Measurements from ENCODE around the gene MCM8. TPM values are rescaled to one million over a fixed set of nuclear protein-coding genes. Genes with fewer than 3 reads are reported as not detected.

MCM8 gene
- total RNA-seq, 1 donor from 2014 or later: 0.96 TPM

- TF ChIP-seq CTCF (IDR thresholded peaks at IDR 0.05): no peak
- DNase-seq (ENCODE audit: low spot score in 2 of 2): no peak
- peaks cover 0 to 6% of the 10 kb centered on the region in 2 donors for H3K36me3 ChIP-seq
- no peaks in the 10 kb centered on the region for H3K27me3 ChIP-seq
- H3K27ac ChIP-seq: no peak overlapping the region
- no peaks in the 10 kb centered on the region for H3K9me3 ChIP-seq
- H3K4me1 ChIP-seq: no peaks in the 10 kb centered on the region
- no peak overlapping the region for H3K4me3 ChIP-seq
- intact Hi-C loops (cut with DNase I): no loop called here
These were observed 26.8 kb downstream of the MCM8 start for GRCh38 chr20:5977223-5977622.

GRCh38 chr20:5977975-5978374 lies 27.5 kb downstream of the MCM8 start:
- Histone ChIP-seq H3K36me3 (peaks cover 0 to 9% of the 10 kb centered on the region in 2 donors), H3K4me1 (no peaks in the 10 kb centered on the region), H3K9me3 (no peaks in the 10 kb centered on the region), H3K27me3 (no peaks in the 10 kb centered on the region), H3K27ac (no peak overlapping the region), H3K4me3 (no peak overlapping the region)
- DNase-seq (ENCODE audit: low spot score in 2 of 2): no peak
- TF ChIP-seq CTCF (IDR thresholded peaks at IDR 0.05): no peak
- intact Hi-C loops (cut with DNase I): no loop called here

- no peak for TF ChIP-seq CTCF (IDR thresholded peaks at IDR 0.05)
- Histone ChIP-seq H3K27ac (no peak overlapping the region), H3K4me3 (no peak overlapping the region), H3K27me3 (no peaks in the 10 kb centered on the region), H3K4me1 (no peaks in the 10 kb centered on the region), H3K9me3 (no peaks in the 10 kb centered on the region), H3K36me3 (peaks cover 0 to 9% of the 10 kb centered on the region in 2 donors)
- DNase-seq (ENCODE audit: low spot score in 2 of 2): no peak
- intact Hi-C loops (cut with DNase I): no loop called here
These were observed 29.3 kb downstream of the MCM8 start for GRCh38 chr20:5979801-5980200.

- intact Hi-C loops (cut with DNase I): no loop called here
- no peak for DNase-seq (ENCODE audit: low spot score in 2 of 2)
- no peak overlapping the region for H3K4me3 ChIP-seq
- H3K36me3 ChIP-seq: peaks cover 0 to 9% of the 10 kb centered on the region in 2 donors
- H3K9me3 ChIP-seq: no peaks in the 10 kb centered on the region
- no peaks in the 10 kb centered on the region for H3K27me3 ChIP-seq
- no peaks in the 10 kb centered on the region for H3K4me1 ChIP-seq
- TF ChIP-seq CTCF (IDR thresholded peaks at IDR 0.05): no peak
- no peak overlapping the region for H3K27ac ChIP-seq
These were observed 30.5 kb downstream of the MCM8 start for GRCh38 chr20:5980720-5981538.

- intact Hi-C loops (cut with DNase I): no loop called here
- no peak for TF ChIP-seq CTCF (IDR thresholded peaks at IDR 0.05)
- peaks cover 0 to 10% of the 10 kb centered on the region in 2 donors for H3K36me3 ChIP-seq
- no peak overlapping the region for H3K4me3 ChIP-seq
- no peak overlapping the region for H3K27ac ChIP-seq
- H3K9me3 ChIP-seq: no peaks in the 10 kb centered on the region
- H3K27me3 ChIP-seq: no peaks in the 10 kb centered on the region
- no peaks in the 10 kb centered on the region for H3K4me1 ChIP-seq
- DNase-seq (ENCODE audit: low spot score in 2 of 2): no peak
These were observed 36.9 kb downstream of the MCM8 start for GRCh38 chr20:5987383-5987782.

Data from ascending aorta (tissue), 2 donors.